ENCODE results near the gene APOL2. TPM values are rescaled to one million over a fixed set of nuclear protein-coding genes. Genes with fewer than 3 reads are reported as not detected.

APOL2 gene
- total RNA-seq, 1 experiment from 2014 or later, result 9.9 TPM

- TF ChIP-seq ATF3 (IDR thresholded peaks at IDR 0.05), result no peak
- no peak for TF ChIP-seq YY1 (IDR thresholded peaks at IDR 0.05; ENCODE audit: extremely low read depth, insufficient replicate concordance, low read depth, low read length)
- TF ChIP-seq, protein P1, sequence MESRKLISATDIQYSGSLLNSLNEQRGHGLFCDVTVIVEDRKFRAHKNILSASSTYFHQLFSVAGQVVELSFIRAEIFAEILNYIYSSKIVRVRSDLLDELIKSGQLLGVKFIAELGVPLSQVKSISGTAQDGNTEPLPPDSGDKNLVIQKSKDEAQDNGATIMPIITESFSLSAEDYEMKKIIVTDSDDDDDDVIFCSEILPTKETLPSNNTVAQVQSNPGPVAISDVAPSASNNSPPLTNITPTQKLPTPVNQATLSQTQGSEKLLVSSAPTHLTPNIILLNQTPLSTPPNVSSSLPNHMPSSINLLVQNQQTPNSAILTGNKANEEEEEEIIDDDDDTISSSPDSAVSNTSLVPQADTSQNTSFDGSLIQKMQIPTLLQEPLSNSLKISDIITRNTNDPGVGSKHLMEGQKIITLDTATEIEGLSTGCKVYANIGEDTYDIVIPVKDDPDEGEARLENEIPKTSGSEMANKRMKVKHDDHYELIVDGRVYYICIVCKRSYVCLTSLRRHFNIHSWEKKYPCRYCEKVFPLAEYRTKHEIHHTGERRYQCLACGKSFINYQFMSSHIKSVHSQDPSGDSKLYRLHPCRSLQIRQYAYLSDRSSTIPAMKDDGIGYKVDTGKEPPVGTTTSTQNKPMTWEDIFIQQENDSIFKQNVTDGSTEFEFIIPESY (IDR thresholded peaks at IDR 0.05; ENCODE audit: extremely low read depth, insufficient replicate concordance, low read length), result no peak
- no peak for TF ChIP-seq CBX3 (IDR thresholded peaks at IDR 0.05; ENCODE audit: low read depth)
Measured at GRCh38 chr22:36196254-36197064, 42.9 kb downstream of the APOL2 start (continued).

GRCh38 chr22:36194971-36195370 is 44.4 kb downstream of the APOL2 start:
- BruUV-seq (replicated peaks), result no TSS peak
- H3K4me3 ChIP-seq (replicated peaks in 1 of 2; ENCODE audit: low read depth in 1 of 2, low read length in 2 of 2), result no peak overlapping the region
- intact Hi-C loops (cut with micrococcal nuclease), result loop anchor here (1.0 to 5.0 kb wide), 3 partner anchors 42 to 91 kb away; partner anchors contain the start of gene APOL2
- ATAC-seq, result peak; percentile 92
- ChIA-PET POLR2A (no interaction called here), CTCF (interaction anchor here (0.7 to 2.9 kb wide), 13 partner anchors 9 to 292 kb away, joined by 3 to 15 read pairs (median 4); no protein-coding TSS in a partner anchor), RAD21 (ENCODE audit: low non-redundant PET in 1 of 2, low total read pairs in 2 of 2, uncharacterized antibody in 2 of 2, unreplicated experiment in 2 of 2) (no interaction called here)
- no peak overlapping the region for H3K27ac ChIP-seq (ENCODE audit: low read depth, low read length)
- H3K9me2 ChIP-seq (ENCODE audit: insufficient read depth), result no peaks in the 10 kb centered on the region
- no peak overlapping the region for H3K4me2 ChIP-seq (ENCODE audit: low read length)
- no peaks in the 10 kb centered on the region for H3K4me1 ChIP-seq (ENCODE audit: control insufficient read depth in 1 of 2, insufficient read depth in 2 of 2, low read length in 2 of 2)
- TF ChIP-seq RAD21 (IDR thresholded peaks at IDR 0.05; ENCODE audit: low read depth), result peak; percentile 80
- TF ChIP-seq ATF3 (IDR thresholded peaks at IDR 0.05), result no peak
- TF ChIP-seq, protein P1 (IDR thresholded peaks at IDR 0.05; ENCODE audit: extremely low read depth, insufficient replicate concordance, low read length), result no peak
- TF ChIP-seq CTCF (IDR thresholded peaks at IDR 0.05 in 2 of 3, conservative IDR thresholded peaks at IDR 0.05 in 1 of 3; ENCODE audit: borderline replicate concordance in 1 of 3, insufficient read depth in 1 of 3, low read depth in 2 of 3, low read length in 2 of 3), result peak; percentile 63 to 78 (median 73)
- H3K9me3 ChIP-seq (ENCODE audit: control insufficient read depth in 1 of 2, insufficient read depth in 1 of 2, low read depth in 1 of 2, low read length in 2 of 2), result no peaks in the 10 kb centered on the region
- H2AFZ ChIP-seq (ENCODE audit: low read depth, low read length, poor library complexity, severe bottlenecking), result no peak overlapping the region
- no peaks in the 10 kb centered on the region for H4K20me1 ChIP-seq (ENCODE audit: insufficient read depth)
- no peaks in the 10 kb centered on the region for H3K36me3 ChIP-seq (ENCODE audit: control insufficient read depth in 1 of 2, insufficient read depth in 2 of 2, low read length in 2 of 2)
- no peaks in the 10 kb centered on the region for H3K79me2 ChIP-seq (ENCODE audit: insufficient read depth, low read length)
- no peak overlapping the region for H3K9ac ChIP-seq (ENCODE audit: low read length)
- DNase-seq (ENCODE audit: low read depth, low spot score), result peak; percentile 22
- no peaks in the 10 kb centered on the region for H3K27me3 ChIP-seq (ENCODE audit: insufficient read depth, low read length)

Measured in HCT116 (cell line).